GM23248 (cell line): ENCODE measurements around the gene DPYD.

Experiments used
- EZH2 ChIP-seq: fragments of 200-600 bp; sonication (generic); IDR thresholded peaks from 2 replicates; pipeline ENCODE4 v1.6.1; 2018; ENCODE audit warnings: antibody characterized with exemption, mild to moderate bottlenecking; ENCODE audit not compliant: insufficient read depth, poor library complexity, severe bottlenecking
- EZH2phosphoT487 ChIP-seq: fragments of 200-600 bp; sonication (generic); IDR thresholded peaks from 2 replicates; pipeline ENCODE4 v1.6.1; 2018; ENCODE audit warnings: antibody characterized with exemption, moderate library complexity, mild to moderate bottlenecking, low read depth; ENCODE audit not compliant: insufficient read depth

- TF ChIP-seq EZH2phosphoT487 (no peak), EZH2 (no peak)
Measured at GRCh38 chr1:97051823-97052222, 869.0 kb downstream of the DPYD start.
